GM18519 (cell line): ENCODE results near the gene MSANTD4.
"Not testable (repeated sequence)": the region's sequence is repeated elsewhere in the genome, so short reads cannot be mapped to it uniquely, and the experiment has no call there.

Experiments
- ATAC-seq: cut with Tn5 transposase; IDR thresholded peaks from one replicate; pipeline ENCODE4 v1.9.1; 2021; ENCODE audit warnings: mild to moderate bottlenecking, moderate library complexity; ENCODE audit not compliant: unreplicated experiment, low FRiP score

The MSANTD4 gene

DNA sequence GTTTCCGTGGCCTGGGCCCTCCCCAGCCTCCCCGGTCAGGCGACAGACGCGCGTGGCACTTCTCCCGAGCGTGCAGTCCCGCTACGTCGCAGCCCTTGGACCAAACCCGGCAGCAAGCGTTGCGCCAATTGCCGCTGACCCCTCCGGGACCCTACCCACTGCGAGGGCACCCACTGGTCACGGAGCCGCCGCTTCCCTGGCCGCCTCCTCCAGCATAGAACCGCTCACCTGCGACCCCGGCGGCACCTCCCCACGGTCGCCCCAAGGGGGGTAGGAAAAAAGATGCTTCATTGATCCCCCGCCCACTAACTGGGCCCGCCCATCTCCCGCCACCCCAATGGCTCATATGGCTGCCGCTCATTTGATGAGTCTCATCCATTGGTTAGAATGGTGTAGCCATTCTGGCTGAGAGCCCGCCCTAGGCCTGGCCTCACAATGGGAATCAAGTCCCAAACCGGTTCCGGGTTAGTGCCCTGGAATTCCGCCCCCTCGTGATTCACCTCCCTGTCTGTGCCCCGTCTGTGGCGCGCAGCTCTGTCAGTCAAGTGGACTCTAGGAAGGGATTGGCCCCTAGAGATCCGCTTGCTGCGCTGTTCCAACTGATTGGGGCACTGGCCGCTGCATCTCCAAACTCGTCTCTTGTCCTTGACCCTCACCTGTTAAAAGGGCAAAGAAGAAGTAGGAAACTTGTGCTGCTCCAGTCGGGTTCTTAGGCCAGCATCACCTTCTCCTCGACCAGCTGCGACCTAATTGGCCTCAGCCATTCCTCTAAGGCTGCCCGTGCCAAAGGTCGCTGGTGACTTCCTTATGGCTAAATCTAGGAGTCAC, at the start of gene MSANTD4:
MSANTD4 (minus strand) TSS at position 274 of the 828 bp plus-strand sequence. CDS start 11,323 bp downstream, outside the sequence.
- peak; percentile 97 for ATAC-seq

DNA sequence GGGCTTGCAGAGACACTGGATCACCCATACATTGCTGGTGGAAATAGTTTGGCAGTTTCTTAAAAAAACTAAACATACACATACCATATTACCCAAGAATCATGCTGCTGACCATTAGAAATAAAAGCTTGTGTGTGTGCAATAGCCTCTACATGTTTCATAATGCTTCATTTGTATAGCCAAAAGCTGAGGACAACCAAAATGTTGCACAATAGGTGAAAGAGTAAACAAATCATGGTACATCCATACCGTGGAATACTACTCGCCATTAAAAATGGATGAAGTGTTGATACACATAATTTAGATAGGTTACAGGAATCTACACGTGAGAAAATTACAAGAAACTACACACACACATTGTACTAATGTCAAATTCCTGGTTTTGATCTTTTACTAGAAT, 48.6 kb upstream of the MSANTD4 start:
- ATAC-seq: no peak

DNA sequence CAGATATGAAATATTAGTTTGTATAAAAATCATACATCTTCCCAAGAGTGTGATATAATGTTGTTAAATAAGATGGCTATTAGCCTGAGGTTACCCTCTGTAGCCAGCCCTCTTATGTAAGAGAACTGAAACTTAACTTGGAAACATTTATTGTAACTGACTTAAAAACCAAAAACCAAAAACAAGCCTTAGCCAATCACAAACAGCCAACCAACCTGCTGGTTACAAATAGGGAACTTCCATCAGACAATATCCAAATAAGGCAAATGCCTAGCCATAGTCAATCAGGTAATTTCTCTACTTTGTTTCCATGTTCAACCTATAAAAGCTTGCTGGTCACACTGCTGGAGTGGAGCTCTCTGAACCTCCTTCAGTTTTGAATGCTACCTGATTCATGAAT, 41.0 kb upstream of the MSANTD4 start:
- peak; percentile 69 for ATAC-seq

DNA sequence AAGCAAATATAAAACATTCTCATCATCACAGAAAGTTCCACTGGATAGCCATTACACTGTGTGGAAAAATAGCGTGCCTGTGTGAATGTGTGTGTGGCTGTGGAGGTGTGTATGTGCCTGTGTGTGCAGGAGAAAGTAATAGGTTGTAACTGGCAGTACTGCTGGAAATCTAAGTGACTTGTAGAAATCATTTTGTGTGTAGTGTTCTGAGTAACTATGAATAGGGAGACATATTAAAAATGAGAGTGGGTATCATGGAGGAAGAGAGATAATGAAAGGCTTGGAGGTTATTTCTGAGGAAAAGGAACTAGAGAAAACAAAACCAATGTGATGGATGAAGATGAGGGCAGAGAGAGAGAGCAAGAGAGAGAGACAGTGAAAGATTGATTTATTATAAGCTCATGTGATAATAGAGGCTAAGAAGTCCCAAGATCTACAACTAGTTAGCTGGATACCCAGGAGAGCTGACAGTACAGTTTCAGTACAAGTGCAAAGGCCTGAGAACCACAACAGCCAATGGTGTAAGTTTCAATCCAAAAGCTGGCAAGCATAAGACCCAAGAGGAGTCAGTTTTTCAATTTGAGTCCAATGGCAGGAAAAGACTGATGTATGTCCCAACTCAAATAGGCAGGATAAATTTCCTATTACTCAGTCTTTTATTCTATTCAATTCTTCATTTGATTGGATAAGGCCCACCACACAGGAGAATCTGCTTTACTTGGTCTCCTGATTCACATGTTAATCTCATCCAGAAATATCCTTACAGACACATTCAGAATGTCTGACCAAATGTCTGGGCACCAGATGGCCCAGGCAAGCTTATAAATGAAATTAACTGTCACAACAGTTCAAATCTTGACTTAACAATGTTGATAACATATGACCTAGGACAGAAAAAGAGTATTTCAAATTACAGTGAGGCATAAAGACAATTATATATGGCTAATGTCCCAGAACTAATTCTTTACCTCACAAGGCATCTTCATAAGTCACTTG, 40.2 kb upstream of the MSANTD4 start:
- ATAC-seq: no peak

DNA sequence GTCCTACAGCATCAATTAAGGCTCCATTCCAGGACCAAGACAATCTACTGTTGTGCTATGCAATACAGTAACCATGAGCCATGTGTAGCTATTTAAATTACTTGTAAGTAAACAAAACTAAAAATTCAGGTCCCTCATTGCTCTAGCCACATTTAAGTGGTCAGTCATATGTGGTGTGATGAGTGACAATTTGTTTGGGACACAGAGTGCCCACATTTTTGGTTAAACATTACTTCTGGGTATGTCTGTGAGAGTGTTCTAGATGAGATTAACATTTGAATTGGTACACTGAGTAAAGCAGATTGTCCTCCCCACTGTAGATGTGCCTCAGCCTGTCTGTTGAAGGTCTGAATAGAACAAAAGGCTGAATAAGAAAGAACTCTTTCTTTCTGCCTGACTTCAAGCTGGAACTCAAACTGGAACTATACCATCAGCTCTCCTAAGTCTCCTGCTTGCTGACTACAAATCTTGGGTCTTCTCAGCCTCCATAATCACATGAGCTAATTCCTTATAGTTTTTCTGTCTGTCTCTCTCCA, 39.3 kb upstream of the MSANTD4 start:
- no peak for ATAC-seq

DNA sequence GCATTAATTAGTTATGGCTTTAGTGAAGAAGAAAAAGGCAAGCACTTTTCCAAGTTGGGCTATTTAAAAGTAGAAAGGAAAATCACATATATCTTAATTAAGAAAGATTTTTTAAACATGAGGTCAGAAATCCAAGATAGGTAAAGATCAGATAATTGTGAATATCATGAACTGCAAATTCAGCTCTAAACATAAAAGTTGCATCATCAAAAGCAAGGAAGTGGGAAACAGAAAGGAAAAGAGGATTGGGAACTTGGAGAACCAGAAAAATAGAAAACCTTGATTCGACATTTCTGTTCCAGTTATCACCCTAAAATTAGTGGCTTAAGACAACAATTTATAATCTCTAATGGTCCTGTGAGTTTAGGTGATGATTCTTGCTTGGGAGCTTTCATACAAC, 37.6 kb upstream of the MSANTD4 start:
- no peak for ATAC-seq

DNA sequence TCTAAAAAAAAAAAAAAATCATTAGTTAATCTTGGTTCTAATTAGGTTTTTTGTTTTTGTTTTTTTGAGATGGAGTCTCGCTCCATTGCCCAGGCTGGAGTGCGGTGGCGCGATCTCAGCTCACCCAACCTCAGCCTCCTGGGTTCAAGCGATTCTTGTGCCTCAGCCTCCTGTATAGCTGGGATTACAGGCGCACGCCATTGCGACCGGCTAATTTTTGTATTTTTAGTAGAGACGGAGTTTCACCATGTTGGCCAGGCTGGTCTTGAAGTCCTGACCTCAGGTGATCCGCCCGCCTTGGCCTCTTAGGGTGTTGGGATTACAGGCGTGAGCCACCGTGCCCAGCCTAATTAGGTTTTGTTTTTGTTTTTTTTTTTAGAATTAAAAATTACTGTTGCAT, 36.3 kb upstream of the MSANTD4 start:
- not testable (repeated sequence) for ATAC-seq

DNA sequence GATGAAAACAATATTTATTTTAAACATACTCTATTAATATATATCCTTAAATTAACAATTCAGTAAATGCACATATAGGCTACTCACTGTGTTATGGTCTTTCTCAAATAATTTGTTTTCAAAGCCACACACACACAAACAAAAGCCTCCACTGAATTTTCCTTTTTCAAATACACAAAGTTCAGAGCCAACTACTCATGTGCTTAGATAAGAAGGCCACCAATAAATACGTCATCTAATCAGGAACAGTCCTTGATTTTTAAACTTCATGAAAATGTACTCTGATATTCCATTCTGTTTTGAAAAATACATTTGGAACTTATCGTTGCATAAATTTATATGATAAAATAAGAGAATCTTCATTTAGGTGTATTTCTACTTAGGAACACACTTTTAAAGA, 29.1 kb upstream of the MSANTD4 start:
- ATAC-seq: no peak

DNA sequence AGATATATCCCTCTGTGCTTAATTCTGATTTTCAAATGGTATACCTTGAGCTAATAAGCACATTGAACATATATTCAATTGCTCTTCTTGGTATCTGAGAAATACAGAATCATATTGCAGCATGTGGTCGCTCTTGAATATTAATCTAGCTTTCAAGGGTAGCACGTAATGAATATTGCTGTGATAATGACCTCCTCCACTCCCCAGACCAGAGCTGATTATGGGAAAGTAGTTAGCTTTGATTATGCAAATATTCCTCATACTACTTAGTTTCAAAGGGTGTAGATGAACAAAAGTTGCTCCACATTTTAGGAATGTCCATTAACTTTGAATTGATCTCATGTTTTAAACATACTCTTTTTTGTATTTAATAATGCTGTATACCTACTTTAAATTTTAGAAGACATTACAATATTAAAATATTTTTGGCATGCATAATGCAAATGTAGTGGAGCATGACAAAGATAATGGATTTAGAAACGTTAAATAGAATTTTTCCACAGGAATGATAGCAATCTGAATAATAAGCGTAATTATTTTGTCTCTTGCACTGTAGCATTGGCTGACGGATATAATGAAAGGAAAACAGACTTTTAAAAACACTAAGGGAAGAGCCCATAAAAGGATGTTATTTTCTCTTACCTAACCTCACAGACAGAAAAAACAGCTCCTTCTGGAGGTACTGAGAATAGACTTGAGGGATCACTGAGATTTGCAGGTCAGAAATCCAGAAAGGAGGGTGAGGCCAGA, 27.9 kb upstream of the MSANTD4 start:
- ATAC-seq: no peak

DNA sequence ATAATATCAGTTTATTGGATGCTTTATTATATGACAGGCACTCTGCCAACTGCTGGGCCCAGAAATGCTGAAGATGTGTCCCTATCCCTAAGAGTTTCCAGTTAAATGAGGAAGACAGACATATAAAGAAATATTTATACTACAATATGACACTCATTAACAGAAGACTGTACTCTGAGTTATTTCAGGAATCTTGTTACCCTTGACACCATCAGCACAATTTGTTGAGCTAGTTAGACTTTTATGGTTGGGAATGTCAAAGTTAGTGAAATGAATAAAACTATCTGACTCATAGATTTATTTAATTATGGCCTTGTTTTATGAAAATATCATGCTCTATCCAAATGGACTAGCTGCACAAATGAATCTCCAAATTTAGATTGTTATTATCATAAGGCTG, 25.6 kb upstream of the MSANTD4 start:
- no peak for ATAC-seq

DNA sequence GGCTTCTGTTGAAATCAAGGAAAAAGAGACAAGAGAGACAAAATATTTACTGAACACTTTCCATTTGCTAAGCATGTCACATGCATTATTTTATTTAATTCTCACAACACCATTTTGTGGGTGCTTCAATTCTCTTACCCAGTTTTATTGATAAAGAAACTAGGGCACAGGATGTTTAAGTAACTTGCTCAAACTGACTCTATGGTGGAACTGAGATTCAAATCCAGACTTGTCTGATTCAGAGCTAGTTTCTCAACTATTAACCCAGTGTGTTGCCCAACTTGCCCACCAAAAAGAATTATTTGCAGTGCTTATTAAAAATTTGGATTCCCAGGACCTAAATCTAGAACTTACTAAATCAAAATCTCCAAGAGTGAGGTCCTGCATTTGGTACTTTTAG, 21.5 kb upstream of the MSANTD4 start:
- ATAC-seq: no peak

DNA sequence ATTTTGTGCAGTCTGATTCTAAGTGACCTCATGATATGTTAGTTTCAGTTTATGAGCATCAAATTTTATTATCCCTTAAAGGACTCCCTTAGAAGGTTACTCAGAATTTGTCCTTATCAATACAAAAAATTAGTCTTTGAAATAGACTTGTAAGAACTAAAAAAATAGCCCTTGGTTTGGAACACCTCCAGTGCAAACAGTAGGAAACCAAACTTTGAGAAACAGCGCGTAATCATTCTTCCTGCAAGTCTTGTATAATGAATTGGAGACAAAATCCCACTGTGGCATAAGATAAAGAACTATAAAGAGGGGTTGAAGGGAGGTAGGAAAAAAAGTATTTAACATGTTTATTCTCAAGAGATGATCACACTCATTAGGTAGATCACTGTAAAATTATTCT, 10.8 kb upstream of the MSANTD4 start:
- ATAC-seq: no peak

DNA sequence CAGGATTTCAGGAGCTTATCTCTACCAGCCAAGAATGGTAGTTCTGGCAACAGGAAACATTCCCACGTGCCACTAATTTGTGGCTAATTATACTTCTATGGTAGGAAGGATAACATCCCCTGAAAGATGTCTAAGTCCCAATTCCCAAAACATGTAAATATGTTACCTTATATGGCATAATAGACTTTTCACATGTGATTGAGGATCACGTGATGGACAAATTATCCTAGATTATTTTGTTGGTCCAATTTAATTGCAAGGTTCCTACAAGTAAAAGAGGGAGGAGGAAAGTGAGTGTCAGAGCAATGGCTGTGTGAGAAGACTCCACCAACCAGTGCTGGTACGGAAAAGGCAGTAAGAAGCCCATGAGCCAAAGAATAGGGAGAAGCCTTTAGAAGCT, 9.9 kb upstream of the MSANTD4 start:
- no peak for ATAC-seq

DNA sequence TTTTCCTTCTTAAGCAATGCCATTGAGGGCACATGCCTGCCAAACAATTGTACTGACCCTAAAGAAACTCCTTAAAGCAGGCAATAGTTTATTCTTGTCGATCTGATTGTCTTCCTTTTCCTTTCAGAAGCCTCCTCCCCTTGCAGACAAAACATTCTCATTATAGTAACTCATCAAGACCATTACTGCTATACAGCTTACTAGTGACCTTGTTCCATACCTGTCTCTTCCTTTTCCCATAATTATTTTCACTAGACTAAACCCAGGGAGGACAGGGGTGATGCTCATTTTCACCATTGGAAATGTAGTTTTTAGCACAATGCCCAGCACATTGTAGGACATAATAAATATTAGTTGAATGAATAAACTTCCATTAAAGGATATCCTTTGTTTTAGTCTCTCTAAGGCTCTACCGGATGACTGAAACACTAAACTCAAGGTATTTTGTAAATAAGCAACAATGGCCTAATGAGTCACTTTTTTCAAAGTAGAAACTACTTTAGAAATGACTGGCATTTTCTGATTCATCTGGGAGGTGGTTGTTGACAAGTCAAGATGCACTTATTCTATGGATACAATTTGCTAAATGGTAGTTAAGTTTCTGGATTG, 9.3 kb upstream of the MSANTD4 start:
- ATAC-seq: no peak

DNA sequence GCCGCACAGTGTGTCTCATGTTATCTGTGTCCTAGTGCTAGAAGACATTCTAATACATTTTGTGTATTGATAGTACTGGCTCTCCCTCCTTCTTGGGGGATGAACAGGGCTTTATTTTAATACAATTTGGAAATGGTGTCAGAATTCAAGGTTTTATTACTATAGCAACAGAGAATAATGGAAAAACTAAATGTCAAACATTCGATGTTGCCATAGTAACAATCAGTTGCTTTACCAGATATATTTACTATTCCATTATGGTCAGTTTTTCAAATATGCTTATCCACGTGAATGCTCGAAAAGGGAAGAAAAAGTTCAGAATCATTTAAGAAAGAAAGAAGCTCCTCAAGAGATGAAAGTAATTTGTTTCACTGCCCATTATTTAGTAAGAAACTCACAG, 8.6 kb upstream of the MSANTD4 start:
- ATAC-seq: no peak

DNA sequence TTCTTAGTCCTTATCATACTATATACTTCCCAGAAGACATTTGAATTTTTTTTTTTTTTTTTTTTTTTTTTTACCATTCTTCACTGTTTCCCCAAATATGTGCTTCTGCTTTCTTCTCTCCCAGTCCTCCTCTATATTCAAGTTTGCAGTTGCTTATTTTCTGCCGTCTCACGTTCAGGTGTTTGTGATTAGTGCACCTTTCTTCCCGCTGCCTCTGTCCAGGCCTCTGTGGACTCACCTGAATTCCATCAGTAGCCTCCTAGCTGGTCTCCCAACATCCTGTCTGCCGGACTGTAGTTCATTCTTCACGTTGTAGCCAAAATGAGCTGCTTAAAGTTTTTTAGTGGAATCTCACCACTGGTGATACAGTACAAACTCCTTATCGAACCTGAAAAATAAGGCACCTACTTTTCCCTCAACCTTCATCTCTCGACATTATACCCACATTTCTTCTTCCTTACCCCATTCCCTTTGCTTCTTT, 795 bp upstream of the MSANTD4 start:
- ATAC-seq: no peak

DNA sequence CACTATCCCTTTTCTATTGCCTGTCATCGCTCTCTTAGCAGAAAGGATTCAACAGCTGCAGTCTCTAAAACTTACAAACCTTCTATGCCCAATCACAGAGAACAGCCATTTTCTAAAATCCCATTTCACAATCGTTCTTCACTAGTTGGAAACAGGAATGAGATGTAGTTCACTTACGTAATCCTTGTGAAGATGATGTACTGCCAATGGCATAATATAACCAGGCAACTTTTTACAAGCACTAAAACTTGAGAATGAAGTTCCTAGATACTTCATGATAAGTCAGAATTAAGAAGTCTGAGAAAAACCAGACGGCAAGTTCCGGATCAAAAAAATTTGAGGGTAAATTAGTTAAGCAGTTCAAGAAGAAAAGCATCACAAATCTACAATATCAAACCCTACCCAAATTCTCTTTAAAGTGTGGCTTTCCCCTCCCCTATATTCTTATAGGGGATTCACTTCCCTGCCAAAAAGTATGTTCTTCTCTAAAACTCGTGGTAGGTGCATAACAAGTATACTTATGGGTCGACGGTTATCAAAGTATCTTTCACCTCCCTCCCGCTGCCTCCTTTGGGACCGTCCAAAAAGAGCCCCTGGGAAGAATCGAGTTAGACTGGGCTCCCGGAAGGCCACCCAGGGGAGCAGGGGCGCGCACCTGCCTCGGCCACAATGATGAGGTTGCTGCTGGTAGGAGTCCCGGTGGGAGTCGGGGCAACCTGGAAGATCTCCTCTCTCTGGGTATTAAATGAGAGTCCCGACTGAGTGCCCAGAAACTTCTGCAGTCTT, 666 bp downstream of the MSANTD4 start:
- ATAC-seq: no peak

DNA sequence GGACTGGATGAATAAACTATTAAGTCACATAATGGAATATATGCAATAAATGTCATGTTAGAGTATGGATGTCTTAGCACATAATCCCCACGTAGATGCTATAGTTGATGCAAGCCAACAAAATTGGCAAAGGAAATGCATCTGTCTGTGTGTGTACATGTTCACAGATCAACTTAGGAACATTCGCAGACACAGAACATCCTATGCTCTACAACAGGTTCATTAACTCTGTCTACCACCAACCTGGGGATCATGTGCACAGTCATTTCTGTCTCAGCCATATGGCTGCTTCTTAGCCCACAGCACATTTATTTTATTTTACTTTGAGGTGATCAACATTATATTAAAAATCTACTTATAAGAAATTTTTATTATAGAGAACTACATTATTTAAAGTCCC, 4.9 kb downstream of the MSANTD4 start:
- ATAC-seq: no peak

DNA sequence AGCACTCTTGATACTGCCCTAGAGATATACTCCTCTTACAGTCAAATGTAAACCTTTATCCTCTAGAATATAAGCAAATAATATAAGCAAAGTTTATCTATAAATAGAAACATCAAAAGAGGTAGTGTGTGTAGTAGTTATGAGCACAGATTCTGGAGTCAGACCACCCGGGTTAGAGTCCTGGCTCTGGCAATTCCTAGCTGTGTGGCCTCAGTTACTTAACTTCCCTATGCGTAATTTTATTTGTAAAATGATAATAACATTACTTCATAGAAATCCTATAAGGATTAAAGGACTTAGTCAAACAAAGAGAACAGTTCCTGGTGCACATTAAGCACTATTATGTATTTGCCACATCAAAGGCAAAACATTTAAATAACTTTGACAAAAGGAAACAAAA, 7.0 kb downstream of the MSANTD4 start:
- no peak for ATAC-seq
